MV-4-11 (cell line): ENCODE results near the gene FBLN5.
"Not testable (repeated sequence)": the region's sequence is repeated elsewhere in the genome, so short reads cannot be mapped to it uniquely, and the experiment has no call there.

Source experiments
- DNase-seq: peaks from one replicate; lab custom pipeline; 2025; lab: John Stamatoyannopoulos, UW

Gene FBLN5

GRCh38 chr14:91884664-91885063 lies 62.8 kb downstream of the FBLN5 start:
- DNase-seq, result no peak

GRCh38 chr14:91883753-91884152 lies 63.7 kb downstream of the FBLN5 start:
- DNase-seq, result no peak

- DNase-seq, result no peak
Observed at GRCh38 chr14:91882776-91883175, 64.7 kb downstream of the FBLN5 start.

- no peak for DNase-seq
Observed at GRCh38 chr14:91882369-91882768, 65.1 kb downstream of the FBLN5 start.

GRCh38 chr14:91879196-91879595 lies 68.3 kb downstream of the FBLN5 start:
- no peak for DNase-seq

GRCh38 chr14:91878274-91878673 lies 69.2 kb downstream of the FBLN5 start:
- DNase-seq, result no peak

- no peak for DNase-seq
Observed at GRCh38 chr14:91877376-91877915, 70.0 kb downstream of the FBLN5 start.

GRCh38 chr14:91876492-91876891 lies 71.0 kb downstream of the FBLN5 start:
- DNase-seq, result no peak

- DNase-seq, result no peak
Observed at GRCh38 chr14:91875525-91876286, 71.8 kb downstream of the FBLN5 start.

- DNase-seq, result no peak
Observed at GRCh38 chr14:91873471-91874415, 73.8 kb downstream of the FBLN5 start.

GRCh38 chr14:91872517-91873470 lies 74.7 kb downstream of the FBLN5 start:
- DNase-seq, result peak; percentile 25

GRCh38 chr14:91872011-91872501 lies 75.4 kb downstream of the FBLN5 start:
- peak; percentile 49 for DNase-seq

GRCh38 chr14:91871401-91871800 lies 76.1 kb downstream of the FBLN5 start:
- not testable (repeated sequence) for DNase-seq

GRCh38 chr14:91870890-91871289 lies 76.6 kb downstream of the FBLN5 start:
- no peak for DNase-seq

- no peak for DNase-seq
Observed at GRCh38 chr14:91870001-91870400, 77.5 kb downstream of the FBLN5 start.

GRCh38 chr14:91869556-91869955 lies 77.9 kb downstream of the FBLN5 start:
- no peak for DNase-seq

GRCh38 chr14:91867316-91867988 lies 80.0 kb downstream of the FBLN5 start, which contains the start of gene TC2N:
Gene TC2N (minus strand): TSS chr14:91867536. CDS start chr14:91813769, 53,767 bp downstream.
- DNase-seq, result no peak

- no peak for DNase-seq
Observed at GRCh38 chr14:91866511-91867295, 80.8 kb downstream of the FBLN5 start.

GRCh38 chr14:91866061-91866460 lies 81.4 kb downstream of the FBLN5 start:
- peak; percentile 35 for DNase-seq

GRCh38 chr14:91862417-91862816 lies 85.1 kb downstream of the FBLN5 start:
- DNase-seq, result no peak
